GM12878 (cell line): Measurements from ENCODE around the gene NINL. TPM values are rescaled to one million over a fixed set of nuclear protein-coding genes. Genes with fewer than 3 reads are reported as not detected.

Source experiments
- ATAC-seq: fragments of 200-7000 bp; cut with Tn5 transposase; 3 replicates; pipeline ENCODE4 v1.9.1; 2020; ENCODE audit warnings: mild to moderate bottlenecking, moderate library complexity
- BruUV-seq: library from RNA; stranded (reverse); fragments of 400-500 nt; replicated peaks from 2 replicates; lab custom pipeline; 2021; lab: Mats Ljungman, UMichigan
- CTCF ChIA-PET: fragments of 300-600 bp; sonication (Branson Sonifier 250); formaldehyde crosslinking; extraction: SDS; loops from one replicate; lab custom pipeline; 2021; ENCODE audit warnings: inconsistent platforms; lab: Yijun Ruan, JAX
- POLR2A ChIA-PET: fragments of 350-600 bp; formaldehyde crosslinking; extraction: SDS; loops from one replicate; lab custom pipeline; 2021; ENCODE audit warnings: inconsistent platforms; lab: Charles Lee
- RAD21 ChIA-PET: fragments of 300-600 bp; sonication (Branson Sonifier 250); formaldehyde crosslinking; loops from one replicate; lab custom pipeline; 2023; ENCODE audit warnings: antibody characterized with exemption; ENCODE audit not compliant: unreplicated experiment; lab: Charles Lee
- SMC1A ChIA-PET: fragments of 300-600 bp; sonication (Branson Sonifier 250); formaldehyde crosslinking; loops from one replicate; lab custom pipeline; 2023; ENCODE audit not compliant: unreplicated experiment, uncharacterized antibody; lab: Charles Lee
- DNase-seq: peaks from one replicate; pipeline ENCODE4 v3.0.0-alpha.2; 2011; ENCODE audit warnings: low read depth, low spot score
- FAIRE-seq: peaks from 3 replicates; lab custom pipeline; 2011; peaks lifted over from hg19 to GRCh38; lab: Jason Lieb, UNC
- H2AFZ ChIP-seq: 2 replicates; pipeline ENCODE4 v1.6.0; 2011; ENCODE audit warnings: low read depth, low read length, control low read depth; ENCODE audit not compliant: control insufficient read depth
- H3K27ac ChIP-seq: 2 replicates; pipeline ENCODE4 v1.5.1; 2011; ENCODE audit warnings: control low read depth; ENCODE audit not compliant: control insufficient read depth, insufficient read depth
- H3K27me3 ChIP-seq, 2 experiments: replicated peaks in 1 of 2; 2 replicates each; pipeline versions ENCODE4 v1.6.0 to v1.6.1; 2011; ENCODE audit warnings: low read length in 1 of 2; ENCODE audit not compliant: control insufficient read depth in 2 of 2, insufficient read depth in 2 of 2
- H3K36me3 ChIP-seq, 2 experiments: 2 replicates each; pipeline ENCODE4 v1.5.1; 2011; ENCODE audit warnings: low read length in 1 of 2; ENCODE audit not compliant: control insufficient read depth in 2 of 2, insufficient read depth in 2 of 2
- H3K4me1 ChIP-seq: 2 replicates; pipeline ENCODE4 v1.6.1; 2011; ENCODE audit warnings: mild to moderate bottlenecking, low read length, moderate library complexity, mixed read lengths; ENCODE audit not compliant: control insufficient read depth, insufficient read depth
- H3K4me2 ChIP-seq: 2 replicates; pipeline ENCODE4 v1.6.0; 2011; ENCODE audit warnings: control low read depth; ENCODE audit not compliant: control insufficient read depth, insufficient read depth
- H3K4me3 ChIP-seq: fragments of 200-600 bp; sonication (generic); 2 replicates; pipeline ENCODE4 v1.5.1; 2016
- H3K79me2 ChIP-seq: 2 replicates; pipeline ENCODE4 v1.6.0; 2011; ENCODE audit warnings: low read length; ENCODE audit not compliant: control insufficient read depth, insufficient read depth
- H3K9ac ChIP-seq: 2 replicates; pipeline ENCODE4 v1.8.0; 2011; ENCODE audit warnings: low read length, control low read depth, mixed read lengths; ENCODE audit not compliant: control insufficient read depth, insufficient read depth
- H3K9me3 ChIP-seq: replicated peaks from 3 replicates; pipeline ENCODE4 v1.5.1; 2011; ENCODE audit warnings: mild to moderate bottlenecking, low read length; ENCODE audit not compliant: control insufficient read depth, insufficient read depth
- H4K20me1 ChIP-seq: 2 replicates; pipeline ENCODE4 v1.6.0; 2011; ENCODE audit not compliant: control insufficient read depth, insufficient read depth
- EP300 ChIP-seq, 2 experiments: fragments of 150-350 bp in 1 of 2; IDR thresholded peaks; 2 replicates each; pipeline ENCODE4 v1.6.1; 2011 to 2012; ENCODE audit warnings: low read depth in 2 of 2, low read length in 2 of 2, borderline replicate concordance in 1 of 2, improper control_type of control experiment in 1 of 2, inconsistent platforms in 1 of 2; ENCODE audit not compliant: control insufficient read depth in 1 of 2
- FOXM1 ChIP-seq: IDR thresholded peaks from 2 replicates; pipeline ENCODE4 v1.6.1; 2012; ENCODE audit warnings: low read depth, mild to moderate bottlenecking, inconsistent platforms, low read length, moderate library complexity
- IRF4 ChIP-seq: IDR thresholded peaks from 2 replicates; pipeline ENCODE4 v1.6.1; 2011; ENCODE audit warnings: low read depth, low read length
- NR2C1 ChIP-seq: fragments of 450-650 bp; IDR thresholded peaks from 2 replicates; pipeline ENCODE4 v1.6.1; 2017; ENCODE audit warnings: antibody characterized with exemption, mild to moderate bottlenecking, moderate library complexity
- SMAD1 ChIP-seq: fragments of 450-650 bp; IDR thresholded peaks from 2 replicates; pipeline ENCODE4 v1.6.1; 2018; ENCODE audit warnings: mild to moderate bottlenecking, low read depth; ENCODE audit not compliant: partially characterized antibody
- WGBS: methylation state at CpG from one replicate; pipeline ENCODE4 v1.1.6; 2016; ENCODE audit warnings: low lambda C conversion rate; ENCODE audit not compliant: insufficient replicate concordance, insufficient coverage; ENCODE audit errors: missing lambda C conversion rate; 5-methylcytosine and 5-hydroxymethylcytosine counted together
- in situ Hi-C: fragments of 300-500 bp; cut with MboI; formaldehyde crosslinking; loops from 9 replicates; pipeline ENCODE4 v1.14.3; 2018; ENCODE audit warnings: mixed read lengths
- intact Hi-C: fragments of 100-400 bp; cut with micrococcal nuclease; formaldehyde crosslinking; loops from one replicate; pipeline ENCODE4 v1.14.2; 2022; ENCODE audit not compliant: unreplicated experiment
- polyA plus RNA-seq, 11 experiments: library from polyadenylated mRNA; depleted of rRNA in 4 of 11; unstranded in 6 of 11; stranded (reverse) in 5 of 11; fragments of >200 nt; fragmentation: Nextera tagmentation in 4 of 11; fragmentation: Illumina TruSeq in 1 of 11; extraction: Ambion mirVana in 4 of 11; extraction: Trizol in 1 of 11; gene quantifications; 1 replicate in 1 of 11; 2 replicates in 10 of 11; pipeline versions ENCODE4 v1.2.1 to v1.2.3, GENCODE V29; 2011 to 2016; ENCODE audit warnings: inconsistent platforms in 2 of 11, missing spikeins in 2 of 11, low read depth in 1 of 11
- total RNA-seq, 4 experiments: library from RNA; depleted of rRNA in 3 of 4; stranded (reverse); fragments of >200 nt in 3 of 4; fragmentation: Illumina TruSeq in 1 of 4; extraction: Trizol in 1 of 4; gene quantifications; 2 replicates each; pipeline versions ENCODE4 v1.2.1 to v1.2.3, GENCODE V29; 2013 to 2021
- TF ChIP-seq, protein P1 (sequence below): fragments of 450-650 bp; formaldehyde crosslinking; IDR thresholded peaks from 2 replicates; pipeline ENCODE4 v1.4.0; 2020; ENCODE audit warnings: mild to moderate bottlenecking, moderate library complexity

Gene NINL
- total and polyA plus RNA-seq, 10 of the 15 experiments (the other 5 are each of a cell fraction or from before 2014, with no cell fraction given), result 0.04 to 0.77 (median 0.23) TPM; not detected in 1

DNA sequence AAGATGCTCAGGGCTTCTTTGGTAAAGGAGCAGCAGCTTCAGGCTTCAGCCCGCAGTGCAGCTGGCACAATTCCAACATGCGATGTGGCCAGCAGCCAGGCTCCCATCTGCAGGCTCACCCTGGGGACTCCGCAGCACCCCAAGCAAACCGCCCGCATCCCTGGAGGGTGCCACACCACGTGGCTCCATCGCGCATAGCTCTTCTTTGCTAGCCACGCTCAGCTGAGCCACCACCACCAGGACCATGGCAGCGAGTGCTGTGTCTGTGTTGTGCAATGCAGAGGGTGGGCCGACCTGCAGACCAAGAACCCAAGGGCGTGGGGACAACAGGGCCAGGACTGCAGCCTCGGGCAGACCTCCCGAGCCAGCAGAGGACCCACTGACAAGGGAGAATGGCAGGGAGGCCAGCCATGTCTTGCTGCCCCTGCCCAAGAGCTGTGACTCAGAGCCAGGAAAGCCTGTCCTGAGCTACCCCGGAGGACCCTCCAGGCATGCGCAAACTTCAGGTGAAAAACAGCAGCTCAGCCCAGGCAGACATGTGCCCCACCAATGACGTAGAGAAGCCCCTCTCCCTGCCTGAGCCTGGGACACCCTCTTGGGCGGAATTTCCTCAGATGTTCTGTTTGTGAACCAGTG lies 90.0 kb downstream of the NINL start:
- no peak for TF ChIP-seq IRF4
- TF ChIP-seq SMAD1, result no peak
- no peak for TF ChIP-seq EP300 (IDR thresholded peaks at IDR 0.05; ENCODE audit: borderline replicate concordance in 1 of 2, control insufficient read depth in 1 of 2, low read depth in 2 of 2, low read length in 2 of 2)
- no peak for TF ChIP-seq NR2C1
- no peak for TF ChIP-seq FOXM1
- TF ChIP-seq, protein P1, sequence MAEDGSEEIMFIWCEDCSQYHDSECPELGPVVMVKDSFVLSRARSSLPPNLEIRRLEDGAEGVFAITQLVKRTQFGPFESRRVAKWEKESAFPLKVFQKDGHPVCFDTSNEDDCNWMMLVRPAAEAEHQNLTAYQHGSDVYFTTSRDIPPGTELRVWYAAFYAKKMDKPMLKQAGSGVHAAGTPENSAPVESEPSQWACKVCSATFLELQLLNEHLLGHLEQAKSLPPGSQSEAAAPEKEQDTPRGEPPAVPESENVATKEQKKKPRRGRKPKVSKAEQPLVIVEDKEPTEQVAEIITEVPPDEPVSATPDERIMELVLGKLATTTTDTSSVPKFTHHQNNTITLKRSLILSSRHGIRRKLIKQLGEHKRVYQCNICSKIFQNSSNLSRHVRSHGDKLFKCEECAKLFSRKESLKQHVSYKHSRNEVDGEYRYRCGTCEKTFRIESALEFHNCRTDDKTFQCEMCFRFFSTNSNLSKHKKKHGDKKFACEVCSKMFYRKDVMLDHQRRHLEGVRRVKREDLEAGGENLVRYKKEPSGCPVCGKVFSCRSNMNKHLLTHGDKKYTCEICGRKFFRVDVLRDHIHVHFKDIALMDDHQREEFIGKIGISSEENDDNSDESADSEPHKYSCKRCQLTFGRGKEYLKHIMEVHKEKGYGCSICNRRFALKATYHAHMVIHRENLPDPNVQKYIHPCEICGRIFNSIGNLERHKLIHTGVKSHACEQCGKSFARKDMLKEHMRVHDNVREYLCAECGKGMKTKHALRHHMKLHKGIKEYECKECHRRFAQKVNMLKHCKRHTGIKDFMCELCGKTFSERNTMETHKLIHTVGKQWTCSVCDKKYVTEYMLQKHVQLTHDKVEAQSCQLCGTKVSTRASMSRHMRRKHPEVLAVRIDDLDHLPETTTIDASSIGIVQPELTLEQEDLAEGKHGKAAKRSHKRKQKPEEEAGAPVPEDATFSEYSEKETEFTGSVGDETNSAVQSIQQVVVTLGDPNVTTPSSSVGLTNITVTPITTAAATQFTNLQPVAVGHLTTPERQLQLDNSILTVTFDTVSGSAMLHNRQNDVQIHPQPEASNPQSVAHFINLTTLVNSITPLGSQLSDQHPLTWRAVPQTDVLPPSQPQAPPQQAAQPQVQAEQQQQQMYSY, result no peak
- no peak for ATAC-seq
- Histone ChIP-seq H3K4me2 (no peak overlapping the region), H3K79me2 (no peaks in the 10 kb centered on the region), H3K4me1 (no peaks in the 10 kb centered on the region), H4K20me1 (no peaks in the 10 kb centered on the region), H2AFZ (no peak overlapping the region), H3K27me3 (no peaks in the 10 kb centered on the region), H3K27ac (no peak overlapping the region), H3K36me3 (no peaks in the 10 kb centered on the region), H3K9ac (no peak overlapping the region), H3K9me3 (no peaks in the 10 kb centered on the region), H3K4me3 (no peak overlapping the region)
- in situ Hi-C loops (no loop called here), intact Hi-C loops (no loop called here)
- no peak for FAIRE-seq
- CTCF ChIA-PET, result no interaction called here
- WGBS, result 57% methylated on average over 18 of the region's 18 CpGs
- SMC1A ChIA-PET, result no interaction called here
- no peak for DNase-seq
- no TSS peak for BruUV-seq
- POLR2A ChIA-PET, result no interaction called here
- RAD21 ChIA-PET, result no interaction called here
